Stomach (tissue), 9 donors: ENCODE measurements around the gene EREG. TPM values are rescaled to one million over a fixed set of nuclear protein-coding genes. Genes with fewer than 3 reads are reported as not detected.

Experiments used
- DNase-seq, 2 donors: peaks; one replicate each; pipeline versions ENCODE4 v3.0.0 to v3.0.0-alpha.2; 2013 to 2019
- H3K27ac ChIP-seq, 5 donors: fragments of 200-600 bp in 4 of 5; sonication (generic) in 4 of 5; one replicate each; pipeline ENCODE4 v1.5.1; 2013 to 2019; ENCODE audit warnings: mild to moderate bottlenecking in 1 of 5, moderate library complexity in 1 of 5
- H3K27me3 ChIP-seq, 3 donors: fragments of 200-600 bp; sonication (generic); one replicate each; pipeline ENCODE4 v1.5.1; 2017 to 2019; ENCODE audit warnings: mixed run types in 1 of 3
- H3K36me3 ChIP-seq, 4 donors: fragments of 200-600 bp; sonication (generic); 1 replicate in 3 of 4; 2 replicates in 1 of 4; pipeline ENCODE4 v1.5.1; 2016 to 2019
- H3K4me1 ChIP-seq, 4 donors: fragments of 200-600 bp; sonication (generic); one replicate each; pipeline ENCODE4 v1.5.1; 2016 to 2019
- H3K4me3 ChIP-seq, 4 donors: fragments of 200-600 bp; sonication (generic) in 3 of 4; one replicate each; pipeline ENCODE4 v1.5.1; 2016 to 2019; ENCODE audit warnings: mild to moderate bottlenecking in 1 of 4
- H3K9me3 ChIP-seq, 4 donors: fragments of 200-600 bp; sonication (generic); one replicate each; pipeline ENCODE4 v1.5.1; 2016 to 2019
- CTCF ChIP-seq, 7 experiments: fragments of 450-650 bp in 4 of 7; fragments of 200-600 bp in 3 of 7; sonication (generic) in 3 of 7; IDR thresholded peaks; one replicate each; pipeline ENCODE4 v1.5.1; 2016 to 2019; ENCODE audit warnings: antibody characterized with exemption in 7 of 7, control low read depth in 2 of 7, mild to moderate bottlenecking in 1 of 7
- EP300 ChIP-seq: sonication (generic); formaldehyde crosslinking; IDR thresholded peaks from one replicate; pipeline ENCODE4 v1.6.1; 2017; ENCODE audit warnings: antibody characterized with exemption
- POLR2A ChIP-seq, 4 donors: fragments of 450-650 bp; IDR thresholded peaks; one replicate each; pipeline ENCODE4 v1.6.1; 2016; ENCODE audit warnings: antibody characterized with exemption in 4 of 4, control low read depth in 2 of 4, mild to moderate bottlenecking in 1 of 4, moderate library complexity in 1 of 4
- POLR2AphosphoS5 ChIP-seq, 3 donors: sonication (generic); formaldehyde crosslinking; IDR thresholded peaks; one replicate each; pipeline ENCODE4 v1.6.1; 2016; ENCODE audit warnings: antibody characterized with exemption in 3 of 3
- WGBS, 5 donors: extraction: QIAGEN DNeasy Blood & Tissue Kit in 3 of 5; methylation state at CpG; one replicate each; pipeline versions ENCODE4 v1.1.5 to v1.1.7; 2013 to 2018; 5-methylcytosine and 5-hydroxymethylcytosine counted together
- intact Hi-C: fragments of 100-400 bp; cut with DNase I; formaldehyde crosslinking; loops from one replicate; pipeline ENCODE4 v1.15.1; 2023; ENCODE audit warnings: low total_unique reads
- polyA plus RNA-seq, 3 donors: library from polyadenylated mRNA; stranded (reverse); fragments of 200-250 nt; gene quantifications; one replicate each; pipeline ENCODE4 v1.2.3, GENCODE V29; 2013
- total RNA-seq, 5 donors: library from RNA; depleted of rRNA; stranded (reverse); fragments of >200 nt; gene quantifications; one replicate each; pipeline versions ENCODE4 v1.1.0 to v1.2.3, GENCODE V29; 2014 to 2016
- donor health status: healthy with polysubstance abuse.
- donor health status: Bipolar disorder and iron deficiency.
- donor health status: healthy.

EREG gene
- total and polyA plus RNA-seq, 8 donors: 0.62 to 1.8 (median 0.73) TPM; not detected in 5

DNA sequence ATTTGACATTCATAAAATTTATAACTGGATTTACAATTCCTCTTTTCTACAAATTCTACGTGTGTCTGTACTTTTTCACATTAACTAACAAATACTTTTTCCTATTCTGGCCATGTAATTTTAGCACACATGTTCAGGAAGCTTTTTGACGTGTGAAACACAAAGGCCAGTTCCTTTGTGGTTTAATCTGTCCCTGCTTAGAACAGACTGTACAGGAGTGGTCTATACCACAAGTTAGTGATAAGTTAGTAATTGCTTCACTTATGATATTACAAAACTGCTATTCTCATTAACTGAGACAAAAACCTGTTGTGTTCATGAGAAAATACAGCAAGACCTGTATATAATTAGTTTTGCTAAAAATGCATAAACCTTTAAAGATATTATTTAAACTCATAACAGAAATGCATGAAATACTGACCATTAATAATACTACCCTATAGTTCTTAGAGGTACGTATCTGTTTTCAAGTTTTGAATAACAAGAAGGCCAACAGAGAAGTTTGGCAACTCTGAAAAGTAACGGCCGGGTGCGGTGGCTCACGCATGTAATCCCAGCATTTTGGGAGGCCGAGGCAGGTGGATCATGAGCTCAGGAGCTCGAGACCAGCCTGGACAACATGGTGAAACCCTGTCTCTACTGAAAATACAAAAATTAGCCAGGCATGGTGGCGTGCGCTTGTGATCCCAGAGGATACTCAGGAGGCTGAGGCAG lies 66.3 kb downstream of the EREG start:
- TF ChIP-seq POLR2AphosphoS5 (IDR thresholded peaks at IDR 0.05): peak in 1 of 3 donors; percentile 24
- no peak for TF ChIP-seq EP300
- H3K27ac ChIP-seq: peak overlapping the region in 3 of 5 donors; percentile 18 to 54 (median 27)
- H3K4me3 ChIP-seq: no peak overlapping the region
- H3K27me3 ChIP-seq: no peaks in the 10 kb centered on the region
- DNase-seq: no peak
- 67 to 78% (median 77%) methylated on average over 11 of the region's 11 CpGs for WGBS, 5 donors
- H3K4me1 ChIP-seq: no peaks in the 10 kb centered on the region
- H3K9me3 ChIP-seq: no peaks in the 10 kb centered on the region
- H3K36me3 ChIP-seq: no peaks in the 10 kb centered on the region
- intact Hi-C loops: no loop called here

DNA sequence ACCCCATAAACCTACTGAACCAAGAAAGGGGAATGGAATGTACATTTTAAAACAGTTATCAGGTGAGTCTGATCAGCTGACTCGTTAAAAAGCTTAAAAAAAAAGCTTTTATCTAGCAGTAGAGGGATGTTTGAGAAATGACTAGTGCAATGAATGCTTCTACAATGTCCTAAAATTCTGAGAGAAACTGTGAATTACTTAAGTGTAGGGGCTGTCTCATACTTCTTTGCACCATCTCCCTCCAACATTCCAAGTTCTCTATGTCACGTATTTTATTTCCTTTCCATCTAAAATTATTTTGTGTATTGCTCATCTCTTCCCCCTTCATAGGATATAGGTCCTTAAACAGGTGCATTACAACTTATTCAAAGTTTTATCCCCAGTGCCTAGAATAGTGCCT lies 68.1 kb downstream of the EREG start:
- Histone ChIP-seq H3K4me1 (no peaks in the 10 kb centered on the region), H3K27ac (no peak overlapping the region), H3K27me3 (no peaks in the 10 kb centered on the region), H3K4me3 (no peak overlapping the region), H3K9me3 (no peaks in the 10 kb centered on the region), H3K36me3 (no peaks in the 10 kb centered on the region)
- WGBS, 5 donors: 69 to 86% (median 83%) methylated on average over 2 of the region's 2 CpGs
- TF ChIP-seq POLR2A (IDR thresholded peaks at IDR 0.05) (no peak), POLR2AphosphoS5 (IDR thresholded peaks at IDR 0.05) (no peak), EP300 (no peak), CTCF (IDR thresholded peaks at IDR 0.05) (no peak)
- DNase-seq: no peak
- intact Hi-C loops: no loop called here

DNA sequence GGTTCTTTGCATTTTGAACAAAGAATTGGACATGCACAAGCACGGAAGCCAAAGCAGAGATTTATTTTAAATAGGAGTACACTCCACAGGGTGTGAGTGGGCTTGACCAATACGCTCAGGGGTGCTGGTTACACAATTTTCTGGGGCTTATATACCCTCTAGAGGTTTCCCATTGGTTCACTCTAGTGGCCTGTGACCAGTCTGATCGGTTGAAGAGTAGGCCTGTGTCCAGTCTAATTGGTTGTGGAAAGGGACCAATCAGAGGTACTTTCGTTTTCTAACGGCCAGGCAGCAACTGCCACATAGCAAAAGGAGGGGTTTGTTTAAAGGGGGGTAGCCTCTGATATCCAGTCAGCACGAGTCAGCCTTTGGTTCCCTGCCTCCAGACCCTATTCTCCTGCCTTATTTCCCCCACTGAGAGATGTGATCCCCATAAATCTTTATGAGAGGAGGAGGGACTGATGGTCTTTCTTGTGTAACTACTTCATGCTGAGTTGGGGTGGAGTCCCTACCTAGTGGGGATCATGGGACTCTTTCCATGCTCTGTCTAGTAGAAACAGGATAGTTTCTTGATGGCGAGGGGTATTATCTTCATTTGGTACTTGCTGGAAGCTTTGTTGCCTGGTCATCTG lies 68.7 kb downstream of the EREG start:
- DNase-seq: no peak
- no peak overlapping the region for H3K4me3 ChIP-seq
- 72 to 86% (median 77%) methylated on average over 7 of the region's 7 CpGs for WGBS, 5 donors
- no peaks in the 10 kb centered on the region for H3K9me3 ChIP-seq
- TF ChIP-seq POLR2AphosphoS5 (IDR thresholded peaks at IDR 0.05) (no peak), POLR2A (IDR thresholded peaks at IDR 0.05) (no peak), EP300 (no peak), CTCF (IDR thresholded peaks at IDR 0.05) (no peak)
- no peak overlapping the region for H3K27ac ChIP-seq
- intact Hi-C loops: no loop called here
- no peaks in the 10 kb centered on the region for H3K4me1 ChIP-seq
- H3K27me3 ChIP-seq: no peaks in the 10 kb centered on the region
- H3K36me3 ChIP-seq: no peaks in the 10 kb centered on the region

DNA sequence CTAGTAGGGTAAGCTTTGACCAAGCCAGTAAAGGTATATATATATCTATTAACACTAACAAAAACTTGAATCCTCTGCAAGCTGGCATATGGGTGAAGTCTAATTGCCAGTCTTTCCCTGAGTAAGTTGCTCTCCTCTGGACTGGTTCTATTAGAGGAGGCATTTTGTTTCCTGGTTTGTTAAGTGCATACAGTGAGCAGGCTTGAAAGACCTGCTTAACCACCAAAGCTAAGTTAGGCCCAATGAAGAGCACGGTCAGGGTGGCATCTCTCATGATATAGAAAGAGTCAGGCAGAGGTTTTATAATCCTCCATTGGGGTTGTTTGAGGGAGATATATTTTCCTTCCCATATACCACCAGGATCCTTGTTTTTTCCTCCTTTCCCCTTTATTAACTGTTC lies 70.4 kb downstream of the EREG start:
- TF ChIP-seq CTCF (IDR thresholded peaks at IDR 0.05): no peak
- no peak for TF ChIP-seq EP300
- 59 to 77% (median 70%) methylated on average over 1 of the region's 1 CpG for WGBS, 5 donors
- intact Hi-C loops: no loop called here
- no peak for DNase-seq
- Histone ChIP-seq H3K36me3 (no peaks in the 10 kb centered on the region), H3K4me1 (no peaks in the 10 kb centered on the region), H3K27me3 (no peaks in the 10 kb centered on the region), H3K4me3 (no peak overlapping the region), H3K27ac (no peak overlapping the region), H3K9me3 (no peaks in the 10 kb centered on the region)

DNA sequence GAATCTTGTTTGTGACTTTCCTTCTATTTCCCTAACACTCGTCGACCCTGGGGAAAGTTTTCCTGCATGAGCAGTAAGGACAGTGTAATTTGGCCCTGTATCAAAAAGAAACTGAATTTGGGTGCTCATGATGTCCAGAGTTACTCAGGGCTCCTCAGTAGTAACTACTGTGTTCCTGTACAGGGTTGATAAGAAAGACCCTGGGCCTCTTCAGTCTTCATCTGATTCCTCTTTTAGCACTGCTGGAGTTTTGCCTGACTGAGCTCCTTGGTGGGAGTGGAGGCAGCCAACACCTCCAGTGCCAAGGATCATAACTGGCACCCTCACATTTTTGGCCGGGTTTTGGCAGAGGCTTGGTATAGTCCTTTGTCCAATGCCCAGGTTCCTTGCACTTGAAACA lies 72.9 kb downstream of the EREG start:
- Histone ChIP-seq H3K9me3 (no peaks in the 10 kb centered on the region), H3K4me3 (no peak overlapping the region), H3K27ac (no peak overlapping the region), H3K4me1 (no peaks in the 10 kb centered on the region), H3K36me3 (no peaks in the 10 kb centered on the region), H3K27me3 (no peaks in the 10 kb centered on the region)
- no peak for DNase-seq
- WGBS, 5 donors: 83 to 94% (median 89%) methylated on average over 3 of the region's 3 CpGs
- no peak for TF ChIP-seq POLR2A (IDR thresholded peaks at IDR 0.05)
- no peak for TF ChIP-seq CTCF (IDR thresholded peaks at IDR 0.05)
- no peak for TF ChIP-seq EP300
- no peak for TF ChIP-seq POLR2AphosphoS5 (IDR thresholded peaks at IDR 0.05)
- intact Hi-C loops: no loop called here
